ENCODE measurements around the gene IP6K3.

DNA sequence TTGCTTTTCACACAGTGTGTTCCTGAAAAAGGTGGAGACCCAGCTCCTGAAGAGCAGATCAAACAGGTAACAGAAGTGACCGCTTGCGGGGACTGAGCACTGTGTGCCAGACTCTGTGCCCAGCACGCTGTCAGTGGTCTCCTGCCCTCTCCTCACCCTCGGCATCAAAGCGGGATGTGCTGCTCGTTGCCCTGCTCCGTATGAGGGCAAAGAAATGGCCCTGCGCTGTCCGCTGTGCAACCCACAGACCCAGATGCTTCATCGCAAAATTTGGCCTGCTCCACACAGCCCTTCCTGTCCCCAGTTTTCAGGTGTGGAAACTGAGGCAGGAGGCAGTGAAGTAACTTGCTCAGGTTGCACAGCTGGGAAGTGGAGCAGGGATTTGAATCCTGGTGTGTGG is 48.9 kb downstream of the IP6K3 start:
- TF ChIP-seq, protein P1, sequence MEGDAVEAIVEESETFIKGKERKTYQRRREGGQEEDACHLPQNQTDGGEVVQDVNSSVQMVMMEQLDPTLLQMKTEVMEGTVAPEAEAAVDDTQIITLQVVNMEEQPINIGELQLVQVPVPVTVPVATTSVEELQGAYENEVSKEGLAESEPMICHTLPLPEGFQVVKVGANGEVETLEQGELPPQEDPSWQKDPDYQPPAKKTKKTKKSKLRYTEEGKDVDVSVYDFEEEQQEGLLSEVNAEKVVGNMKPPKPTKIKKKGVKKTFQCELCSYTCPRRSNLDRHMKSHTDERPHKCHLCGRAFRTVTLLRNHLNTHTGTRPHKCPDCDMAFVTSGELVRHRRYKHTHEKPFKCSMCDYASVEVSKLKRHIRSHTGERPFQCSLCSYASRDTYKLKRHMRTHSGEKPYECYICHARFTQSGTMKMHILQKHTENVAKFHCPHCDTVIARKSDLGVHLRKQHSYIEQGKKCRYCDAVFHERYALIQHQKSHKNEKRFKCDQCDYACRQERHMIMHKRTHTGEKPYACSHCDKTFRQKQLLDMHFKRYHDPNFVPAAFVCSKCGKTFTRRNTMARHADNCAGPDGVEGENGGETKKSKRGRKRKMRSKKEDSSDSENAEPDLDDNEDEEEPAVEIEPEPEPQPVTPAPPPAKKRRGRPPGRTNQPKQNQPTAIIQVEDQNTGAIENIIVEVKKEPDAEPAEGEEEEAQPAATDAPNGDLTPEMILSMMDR (IDR thresholded peaks at IDR 0.05) = no peak
- no peak for TF ChIP-seq EZH2 (IDR thresholded peaks at IDR 0.05; ENCODE audit: borderline replicate concordance, insufficient read depth, low read depth, low read length, poor library complexity, severe bottlenecking)
